DND-41 (cell line): ENCODE measurements around the gene ILK.

Source experiments
- ATAC-seq: fragments of 200-7000 bp; cut with Tn5 transposase; 3 replicates; pipeline ENCODE4 v1.9.1; 2021; ENCODE audit warnings: low read depth; ENCODE audit not compliant: insufficient read depth
- DNase-seq: peaks from one replicate; pipeline ENCODE4 v3.0.0-alpha.2; 2020
- H2AFZ ChIP-seq: 2 replicates; pipeline ENCODE4 v1.6.0; 2012; ENCODE audit warnings: low read depth, low read length
- H3K27ac ChIP-seq: 2 replicates; pipeline ENCODE4 v1.5.1; 2012; ENCODE audit warnings: low read length, inconsistent platforms
- H3K27me3 ChIP-seq: fragments of 200-600 bp; sonication (generic); 2 replicates; pipeline ENCODE4 v1.6.0; 2012; ENCODE audit warnings: low read length, mild to moderate bottlenecking, inconsistent platforms; ENCODE audit not compliant: insufficient read depth, poor library complexity
- H3K36me3 ChIP-seq: 2 replicates; pipeline ENCODE4 v1.5.1; 2012; ENCODE audit warnings: low read length, inconsistent platforms; ENCODE audit not compliant: insufficient read depth
- H3K4me1 ChIP-seq: 2 replicates; pipeline ENCODE4 v1.5.1; 2012; ENCODE audit warnings: mild to moderate bottlenecking, low read length; ENCODE audit not compliant: insufficient read depth
- H3K4me2 ChIP-seq: 2 replicates; pipeline ENCODE4 v1.6.0; 2012; ENCODE audit warnings: mild to moderate bottlenecking, moderate library complexity, low read length, inconsistent platforms; ENCODE audit not compliant: insufficient read depth
- H3K4me3 ChIP-seq, 2 experiments: fragments of 200-600 bp in 1 of 2; shearing (Covaris generic) in 1 of 2; 2 replicates each; pipeline ENCODE4 v1.5.1; 2012 to 2016; ENCODE audit warnings: inconsistent platforms in 2 of 2, low read length in 2 of 2, mild to moderate bottlenecking in 2 of 2, low read depth in 1 of 2, moderate library complexity in 1 of 2
- H3K79me2 ChIP-seq: 2 replicates; pipeline ENCODE4 v1.6.0; 2012; ENCODE audit warnings: low read length, inconsistent platforms; ENCODE audit not compliant: insufficient read depth
- H3K9ac ChIP-seq: 2 replicates; pipeline ENCODE4 v1.6.0; 2012; ENCODE audit warnings: low read depth, mild to moderate bottlenecking, inconsistent platforms, low read length, moderate library complexity
- H3K9me3 ChIP-seq: 2 replicates; pipeline ENCODE4 v1.5.1; 2012; ENCODE audit warnings: low read length, moderate library complexity, mild to moderate bottlenecking, inconsistent platforms; ENCODE audit not compliant: insufficient read depth, severe bottlenecking
- H4K20me1 ChIP-seq: 2 replicates; pipeline ENCODE4 v1.6.0; 2012; ENCODE audit warnings: low read length; ENCODE audit not compliant: insufficient read depth
- EZH2 ChIP-seq: IDR thresholded peaks from 3 replicates; pipeline ENCODE4 v1.6.1; 2012; ENCODE audit warnings: borderline replicate concordance, low read depth, mild to moderate bottlenecking, moderate library complexity, low read length, inconsistent platforms; ENCODE audit not compliant: severe bottlenecking
- TF ChIP-seq, protein P1 (sequence below): IDR thresholded peaks from 2 replicates; pipeline ENCODE4 v1.5.1; 2012; ENCODE audit warnings: borderline replicate concordance, low read length, moderate library complexity, mild to moderate bottlenecking; ENCODE audit not compliant: poor library complexity, severe bottlenecking; ENCODE audit errors: extremely low read depth

The ILK gene

DNA sequence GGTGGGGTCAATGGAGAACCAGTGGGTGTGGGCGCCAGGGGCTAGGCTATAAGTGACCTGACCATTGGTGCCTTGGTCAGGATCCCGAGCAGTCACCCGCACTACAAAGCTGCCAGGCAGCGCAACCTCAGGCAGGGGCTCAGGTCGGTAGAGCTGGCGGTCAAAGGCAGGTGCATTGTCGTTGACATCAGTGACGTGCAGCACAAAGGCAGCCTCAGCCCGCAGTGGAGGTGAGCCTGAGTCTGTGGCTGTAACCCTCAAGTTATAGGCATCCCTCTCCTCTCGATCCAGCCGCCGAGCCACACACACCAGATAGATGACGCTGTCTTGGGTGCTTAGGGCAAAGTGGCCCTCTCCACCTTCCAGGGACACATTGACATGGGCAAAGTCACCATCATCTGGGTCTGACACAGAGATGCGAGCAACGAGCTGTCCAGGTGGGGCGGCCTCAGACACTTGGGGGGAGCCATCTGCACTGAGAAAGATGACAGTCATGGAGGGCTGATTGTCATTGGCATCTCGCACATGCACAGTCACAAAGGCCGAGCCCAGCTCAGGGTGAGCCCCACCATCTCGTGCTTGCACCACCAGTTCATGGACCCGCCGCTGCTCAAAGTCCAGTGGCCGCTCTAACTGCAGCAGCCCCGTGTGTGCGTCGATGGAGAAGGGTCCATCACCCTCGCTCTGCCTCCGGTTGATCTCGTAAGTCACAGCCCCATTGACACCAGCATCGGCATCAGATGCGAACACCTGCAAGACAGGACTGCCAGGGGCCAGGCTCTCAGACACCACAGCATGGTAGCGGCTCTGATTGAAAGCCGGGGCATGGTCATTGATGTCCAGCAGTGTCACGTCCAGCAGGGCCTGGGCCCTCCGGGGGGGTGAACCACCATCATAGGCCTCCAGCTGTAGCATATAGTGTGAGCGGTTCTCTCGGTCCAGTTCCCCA lies 36.7 kb downstream of the ILK start:
- no peaks in the 10 kb centered on the region for H4K20me1 ChIP-seq
- DNase-seq: no peak
- TF ChIP-seq, protein P1, sequence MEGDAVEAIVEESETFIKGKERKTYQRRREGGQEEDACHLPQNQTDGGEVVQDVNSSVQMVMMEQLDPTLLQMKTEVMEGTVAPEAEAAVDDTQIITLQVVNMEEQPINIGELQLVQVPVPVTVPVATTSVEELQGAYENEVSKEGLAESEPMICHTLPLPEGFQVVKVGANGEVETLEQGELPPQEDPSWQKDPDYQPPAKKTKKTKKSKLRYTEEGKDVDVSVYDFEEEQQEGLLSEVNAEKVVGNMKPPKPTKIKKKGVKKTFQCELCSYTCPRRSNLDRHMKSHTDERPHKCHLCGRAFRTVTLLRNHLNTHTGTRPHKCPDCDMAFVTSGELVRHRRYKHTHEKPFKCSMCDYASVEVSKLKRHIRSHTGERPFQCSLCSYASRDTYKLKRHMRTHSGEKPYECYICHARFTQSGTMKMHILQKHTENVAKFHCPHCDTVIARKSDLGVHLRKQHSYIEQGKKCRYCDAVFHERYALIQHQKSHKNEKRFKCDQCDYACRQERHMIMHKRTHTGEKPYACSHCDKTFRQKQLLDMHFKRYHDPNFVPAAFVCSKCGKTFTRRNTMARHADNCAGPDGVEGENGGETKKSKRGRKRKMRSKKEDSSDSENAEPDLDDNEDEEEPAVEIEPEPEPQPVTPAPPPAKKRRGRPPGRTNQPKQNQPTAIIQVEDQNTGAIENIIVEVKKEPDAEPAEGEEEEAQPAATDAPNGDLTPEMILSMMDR: no peak
- no peak for TF ChIP-seq EZH2

DNA sequence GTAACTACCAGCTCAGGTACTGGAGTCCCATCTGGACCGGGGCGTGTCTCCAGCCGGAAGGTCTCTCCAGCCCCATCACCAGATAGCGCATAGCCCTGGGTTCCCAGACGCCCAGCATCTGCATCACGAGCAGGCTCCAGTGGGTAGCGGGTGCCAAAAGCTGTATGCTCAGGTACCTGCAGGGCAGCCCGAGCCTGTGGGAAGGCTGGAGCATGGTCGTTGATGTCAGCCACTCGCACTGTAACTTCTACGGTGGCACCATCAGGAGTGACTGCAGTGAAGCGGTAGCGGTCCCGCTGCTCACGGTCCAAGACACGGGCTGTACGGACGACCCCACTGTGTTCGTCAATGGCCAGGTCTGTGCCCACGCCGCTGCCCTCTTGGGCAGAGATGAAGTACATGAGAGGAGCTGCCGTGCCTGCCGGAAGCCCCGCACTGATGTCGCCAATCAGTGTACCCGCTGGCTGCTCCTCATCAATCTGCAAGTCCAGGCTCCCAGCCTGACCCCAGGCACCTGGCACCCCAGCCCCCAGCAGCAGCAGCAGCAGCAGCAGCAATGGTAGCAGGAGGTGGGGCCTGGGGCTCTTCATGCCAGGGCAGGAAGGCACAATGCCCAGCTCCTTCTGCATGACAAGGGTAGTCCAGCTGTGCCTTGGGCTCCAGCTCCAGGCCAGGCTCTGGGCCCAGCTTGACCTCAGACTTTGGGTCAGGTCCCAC lies 37.6 kb downstream of the ILK start:
- Histone ChIP-seq H3K27ac (no peak overlapping the region), H3K4me3 (no peak overlapping the region), H2AFZ (no peak overlapping the region), H3K79me2 (no peaks in the 10 kb centered on the region), H3K4me1 (no peaks in the 10 kb centered on the region), H4K20me1 (no peaks in the 10 kb centered on the region), H3K4me2 (no peak overlapping the region), H3K36me3 (no peaks in the 10 kb centered on the region), H3K9me3 (no peaks in the 10 kb centered on the region), H3K9ac (no peak overlapping the region), H3K27me3 (no peaks in the 10 kb centered on the region)
- no peak for DNase-seq
- no peak for ATAC-seq
- TF ChIP-seq, protein P1: no peak
- TF ChIP-seq EZH2: no peak

More for the DNA sequence above, 36.7 kb downstream of the ILK start:
- Histone ChIP-seq H3K9me3 (no peaks in the 10 kb centered on the region), H3K79me2 (no peaks in the 10 kb centered on the region), H3K4me2 (no peak overlapping the region), H3K27me3 (no peaks in the 10 kb centered on the region), H3K9ac (no peak overlapping the region), H3K36me3 (no peaks in the 10 kb centered on the region), H3K27ac (no peak overlapping the region), H3K4me1 (no peaks in the 10 kb centered on the region), H2AFZ (no peak overlapping the region), H3K4me3 (no peak overlapping the region)
- no peak for ATAC-seq

DNA sequence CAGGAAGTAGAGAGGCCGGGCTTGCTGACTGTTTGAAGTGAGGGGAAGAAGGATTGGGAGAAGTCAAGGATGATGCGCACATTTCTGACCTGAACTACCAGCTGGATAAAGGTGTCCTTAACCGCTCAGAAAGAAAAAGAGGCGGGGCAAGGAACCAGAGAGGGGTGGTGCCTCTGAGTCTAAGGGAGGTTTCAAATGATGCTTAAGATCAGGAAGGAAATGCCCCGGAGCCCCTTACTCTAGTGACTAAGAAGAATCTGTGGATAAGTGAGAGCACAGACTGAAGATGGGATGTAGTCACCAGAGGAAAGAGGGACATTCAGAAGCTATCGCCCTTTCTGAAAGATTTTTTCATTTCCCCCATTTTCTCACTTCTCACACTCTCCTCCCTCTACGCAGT lies 39.4 kb downstream of the ILK start:
- Histone ChIP-seq H3K4me1 (peaks cover 5% of the 10 kb centered on the region), H3K79me2 (no peaks in the 10 kb centered on the region), H3K9ac (no peak overlapping the region), H3K4me3 (no peak overlapping the region), H3K36me3 (no peaks in the 10 kb centered on the region), H3K27ac (no peak overlapping the region), H3K9me3 (no peaks in the 10 kb centered on the region), H2AFZ (no peak overlapping the region), H3K27me3 (no peaks in the 10 kb centered on the region), H4K20me1 (no peaks in the 10 kb centered on the region), H3K4me2 (no peak overlapping the region)
- no peak for DNase-seq
- TF ChIP-seq, protein P1: no peak
- no peak for TF ChIP-seq EZH2
- ATAC-seq: no peak
